HFF-Myc (cell line): ENCODE data around the gene MAP1A.
"Not testable (repeated sequence)": the region's sequence is repeated elsewhere in the genome, so short reads cannot be mapped to it uniquely, and the experiment has no call there.

Experiments
- DNase-seq: peaks from one replicate; pipeline ENCODE4 v3.0.0-alpha.2; 2011; ENCODE audit warnings: low read depth; ENCODE audit errors: extremely low read depth
- H3K4me3 ChIP-seq: replicated peaks from 2 replicates; pipeline ENCODE4 v1.5.1; 2011; ENCODE audit warnings: low read depth, mild to moderate bottlenecking, control low read depth, low read length
- TF ChIP-seq, protein P1 (sequence below): IDR thresholded peaks from 2 replicates; pipeline ENCODE4 v1.5.1; 2012; ENCODE audit warnings: mild to moderate bottlenecking, low read depth, low read length, control low read depth; ENCODE audit errors: missing control alignments

MAP1A gene

DNA sequence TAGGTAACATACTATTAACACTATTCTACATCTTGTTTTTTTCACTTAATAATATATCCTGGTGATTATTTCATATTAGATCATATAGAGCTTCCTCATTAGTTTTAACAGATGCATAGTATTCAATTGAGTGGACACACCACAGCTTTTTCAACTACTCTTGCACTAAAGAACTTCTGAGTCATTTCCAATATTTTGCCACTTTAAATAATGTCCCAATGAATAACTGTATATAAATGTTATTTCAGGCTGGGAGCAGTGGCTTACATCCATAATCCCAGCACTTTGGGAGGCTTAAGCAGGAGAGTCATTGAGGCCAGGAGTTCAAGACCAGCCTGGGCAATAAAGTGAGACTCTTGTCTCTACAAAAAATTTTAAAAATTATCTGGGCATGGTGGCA is 26.9 kb downstream of the MAP1A start:
- no peak overlapping the region for H3K4me3 ChIP-seq
- TF ChIP-seq, protein P1, sequence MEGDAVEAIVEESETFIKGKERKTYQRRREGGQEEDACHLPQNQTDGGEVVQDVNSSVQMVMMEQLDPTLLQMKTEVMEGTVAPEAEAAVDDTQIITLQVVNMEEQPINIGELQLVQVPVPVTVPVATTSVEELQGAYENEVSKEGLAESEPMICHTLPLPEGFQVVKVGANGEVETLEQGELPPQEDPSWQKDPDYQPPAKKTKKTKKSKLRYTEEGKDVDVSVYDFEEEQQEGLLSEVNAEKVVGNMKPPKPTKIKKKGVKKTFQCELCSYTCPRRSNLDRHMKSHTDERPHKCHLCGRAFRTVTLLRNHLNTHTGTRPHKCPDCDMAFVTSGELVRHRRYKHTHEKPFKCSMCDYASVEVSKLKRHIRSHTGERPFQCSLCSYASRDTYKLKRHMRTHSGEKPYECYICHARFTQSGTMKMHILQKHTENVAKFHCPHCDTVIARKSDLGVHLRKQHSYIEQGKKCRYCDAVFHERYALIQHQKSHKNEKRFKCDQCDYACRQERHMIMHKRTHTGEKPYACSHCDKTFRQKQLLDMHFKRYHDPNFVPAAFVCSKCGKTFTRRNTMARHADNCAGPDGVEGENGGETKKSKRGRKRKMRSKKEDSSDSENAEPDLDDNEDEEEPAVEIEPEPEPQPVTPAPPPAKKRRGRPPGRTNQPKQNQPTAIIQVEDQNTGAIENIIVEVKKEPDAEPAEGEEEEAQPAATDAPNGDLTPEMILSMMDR: no peak
- no peak for DNase-seq

DNA sequence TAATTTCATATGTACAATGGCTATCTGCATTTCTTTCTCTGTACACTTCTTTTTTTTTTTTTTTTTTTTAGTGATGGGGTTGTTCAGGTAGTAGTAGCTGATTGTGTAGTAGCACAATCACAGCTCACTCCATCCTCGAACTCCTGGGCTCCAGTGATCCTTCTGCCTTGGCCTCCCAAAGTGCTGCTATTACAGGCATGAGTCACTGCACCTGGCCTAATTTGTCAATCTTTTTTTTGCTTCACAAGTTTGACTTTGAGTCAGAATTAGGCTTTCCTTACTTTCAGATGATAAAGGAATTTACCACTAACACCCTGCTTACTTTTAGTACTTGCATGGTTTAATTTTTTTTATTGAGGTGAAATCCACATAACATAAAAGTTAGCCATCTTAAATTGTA is 28.0 kb downstream of the MAP1A start:
- H3K4me3 ChIP-seq: no peak overlapping the region
- TF ChIP-seq, protein P1: no peak
- DNase-seq: no peak

DNA sequence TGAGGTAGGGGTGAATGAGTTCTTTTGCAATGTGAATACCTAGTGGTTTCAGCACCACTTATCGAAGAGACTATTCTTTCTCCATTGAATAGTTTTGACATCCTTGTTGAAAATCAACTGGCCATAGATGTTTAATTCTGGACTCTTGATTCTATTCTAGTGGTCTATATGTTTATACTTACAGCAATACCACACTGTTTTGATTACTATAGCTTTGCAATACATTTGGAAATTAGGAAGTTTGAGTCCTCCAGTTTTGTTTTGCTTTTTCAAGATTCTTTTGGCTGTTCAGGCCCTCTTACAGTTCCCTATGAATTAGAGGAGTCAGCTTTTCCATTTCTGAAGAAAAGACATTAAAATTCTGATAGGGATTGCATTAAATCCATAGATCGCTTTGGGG is 30.1 kb downstream of the MAP1A start:
- DNase-seq: no peak
- no peak overlapping the region for H3K4me3 ChIP-seq
- TF ChIP-seq, protein P1: no peak

DNA sequence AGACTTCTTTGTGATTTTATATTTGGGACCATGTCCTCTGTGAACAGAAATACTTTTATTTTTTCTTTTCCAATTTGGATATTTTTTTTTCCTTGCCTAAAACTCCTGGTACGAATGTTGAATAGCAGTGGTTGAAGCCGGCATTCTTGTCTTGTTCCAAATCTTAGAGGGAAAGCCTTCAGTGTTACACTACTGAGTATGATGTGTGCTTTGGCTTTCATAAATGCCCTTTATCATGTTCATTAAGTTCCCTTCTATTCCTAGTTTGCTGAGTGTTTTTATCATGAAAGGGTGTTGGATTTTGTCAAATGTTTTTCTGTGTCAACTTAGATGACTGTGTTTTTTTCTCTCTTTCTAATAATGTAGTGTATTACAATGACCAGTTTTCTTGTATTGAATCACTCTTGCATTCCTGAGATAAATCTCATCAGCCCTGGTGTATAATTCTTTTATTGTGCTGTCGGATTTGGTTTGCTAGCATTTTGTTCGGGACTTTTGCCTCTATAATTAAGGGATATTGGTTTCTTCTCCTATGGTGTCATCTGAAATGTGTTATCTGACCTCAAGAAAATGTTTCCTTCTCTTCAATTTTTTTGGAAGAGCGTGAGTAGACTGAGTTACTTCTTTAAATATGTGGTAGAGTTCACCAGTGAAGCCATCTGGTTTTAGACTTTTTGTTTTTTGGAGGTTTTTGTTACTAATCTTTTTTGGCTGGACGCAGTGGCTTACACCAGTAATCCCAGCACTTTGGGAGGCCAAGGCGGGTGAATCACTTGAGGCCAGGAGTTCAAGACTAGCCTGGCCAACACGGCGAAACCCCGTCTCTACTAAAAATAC is 33.3 kb downstream of the MAP1A start:
- no peak overlapping the region for H3K4me3 ChIP-seq
- DNase-seq: no peak
- TF ChIP-seq, protein P1: no peak

DNA sequence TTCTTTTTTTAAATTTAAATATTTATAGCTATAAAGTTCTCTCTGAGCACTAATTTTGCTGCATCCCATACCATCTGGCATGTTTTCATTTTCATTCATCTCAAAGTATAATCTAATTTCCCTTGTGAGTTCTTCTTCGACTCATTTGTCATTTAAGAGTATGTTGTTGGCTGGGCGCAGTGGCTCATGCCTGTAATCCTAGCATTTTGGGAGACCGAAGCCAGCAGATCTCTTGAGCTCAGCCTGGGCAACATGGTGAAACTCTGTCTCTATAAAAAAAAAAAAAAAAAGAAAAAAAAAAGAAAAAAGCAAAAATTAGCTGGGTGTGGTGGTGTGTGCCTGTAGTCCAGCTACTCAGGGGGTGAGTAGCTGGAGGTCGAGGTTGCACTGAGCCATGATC is 34.8 kb downstream of the MAP1A start:
- DNase-seq: no peak
- no peak overlapping the region for H3K4me3 ChIP-seq
- TF ChIP-seq, protein P1: no peak

DNA sequence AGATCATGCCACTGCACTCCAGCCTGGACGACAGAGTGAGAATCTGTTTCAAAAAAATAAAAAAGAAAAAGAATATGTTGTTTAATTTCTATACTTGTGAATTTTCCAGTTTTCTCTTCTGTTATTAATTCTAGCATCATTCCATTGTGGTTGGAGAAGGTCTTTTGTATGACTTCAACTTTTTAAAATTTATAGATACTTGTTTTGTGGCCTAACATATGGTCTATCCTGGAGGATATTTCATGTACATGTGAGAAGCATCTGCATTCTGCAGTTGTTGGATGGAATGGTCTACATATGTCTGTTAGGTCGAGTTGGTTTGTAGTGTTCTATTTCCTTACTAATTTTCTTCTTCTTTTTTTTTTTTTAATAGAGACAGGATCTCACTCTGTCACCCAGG is 35.6 kb downstream of the MAP1A start:
- no peak for DNase-seq
- H3K4me3 ChIP-seq: no peak overlapping the region
- TF ChIP-seq, protein P1: no peak

DNA sequence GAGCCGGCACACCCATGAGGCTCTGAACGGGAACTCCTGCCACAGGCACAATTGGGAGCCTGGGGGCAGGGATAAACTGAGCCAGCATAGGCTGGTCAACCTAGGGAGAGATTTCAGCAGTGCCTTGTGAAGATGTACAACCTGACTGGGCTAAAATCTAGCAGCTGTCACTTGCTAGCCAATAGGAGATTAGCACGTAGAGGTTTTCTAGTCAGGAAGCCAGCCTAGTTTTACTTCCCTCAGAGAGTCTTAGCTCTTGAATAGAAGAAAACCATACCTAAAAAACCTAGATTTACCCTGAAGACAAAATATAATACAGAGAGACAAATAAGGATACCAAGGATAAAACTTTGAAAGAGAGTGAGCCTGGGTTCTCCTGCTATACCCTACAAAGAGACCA is 45.3 kb downstream of the MAP1A start:
- not testable (repeated sequence) for H3K4me3 ChIP-seq, DNase-seq

DNA sequence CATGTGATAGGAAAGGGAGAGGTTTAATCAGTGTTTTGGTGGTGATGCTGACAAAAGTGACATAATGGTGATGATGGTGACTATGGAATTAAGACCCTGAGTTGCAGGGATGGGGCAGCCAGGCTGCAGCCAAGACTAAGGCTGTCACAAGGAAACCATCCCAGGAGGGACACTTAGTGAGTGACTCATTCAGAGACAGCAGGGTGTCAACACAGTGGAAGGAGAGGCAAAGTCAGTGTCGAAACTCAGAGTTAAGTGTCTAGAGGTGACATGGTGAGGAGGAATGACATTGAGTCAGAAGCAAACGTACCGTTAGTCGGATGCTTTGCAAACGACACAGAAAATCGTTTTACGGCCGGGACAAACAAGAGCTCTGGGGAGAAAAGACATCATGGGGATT is 46.4 kb downstream of the MAP1A start:
- DNase-seq, H3K4me3 ChIP-seq: not testable (repeated sequence)

DNA sequence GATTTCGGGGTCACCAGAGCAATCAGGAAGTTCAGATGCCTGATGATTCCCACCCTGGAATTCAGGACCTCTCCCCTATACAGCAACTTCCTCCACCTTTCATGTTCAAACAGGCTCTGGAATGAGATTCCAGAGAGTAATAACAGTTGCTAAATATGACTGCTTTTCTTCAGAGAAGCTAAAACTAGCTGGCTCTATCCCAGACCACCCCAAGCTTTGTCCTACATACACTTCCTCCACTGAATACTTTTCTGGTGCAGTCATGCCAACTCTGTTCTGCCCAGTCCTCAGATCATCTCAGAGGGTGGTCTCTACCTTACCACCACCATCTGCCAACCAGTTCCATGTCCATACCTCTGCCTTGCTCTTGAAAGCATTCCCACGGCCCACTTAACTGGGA is 49.2 kb downstream of the MAP1A start:
- H3K4me3 ChIP-seq, DNase-seq: not testable (repeated sequence)

DNA sequence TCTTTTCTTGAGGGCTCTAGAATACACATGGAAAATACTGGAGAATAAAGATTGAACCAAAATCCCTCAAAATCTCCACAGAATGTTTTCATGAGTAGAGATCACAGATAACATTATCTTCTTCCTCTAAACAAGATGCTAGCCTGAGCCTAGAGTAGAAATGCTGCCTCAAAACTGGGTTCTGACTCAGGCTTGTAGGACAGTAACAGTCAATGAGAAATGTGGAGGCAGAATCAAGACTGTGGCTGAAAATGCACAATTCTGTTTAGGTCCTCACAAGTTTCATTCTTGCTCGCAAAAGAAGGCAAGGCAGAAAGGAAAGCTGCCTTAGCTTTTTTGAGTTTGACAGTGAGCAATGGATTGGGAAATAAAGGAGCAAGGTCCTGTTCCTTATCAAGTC is 57.2 kb downstream of the MAP1A start:
- DNase-seq, H3K4me3 ChIP-seq: not testable (repeated sequence)
